NOMO-1 treated with dmso at 0.1 percent for 144 hours (cell line): ENCODE results near the gene ATRN.
"Not testable (repeated sequence)": the region's sequence is repeated elsewhere in the genome, so short reads cannot be mapped to it uniquely, and the experiment has no call there.

Source experiments
- DNase-seq: peaks from one replicate; lab custom pipeline; 2025; ENCODE audit not compliant: unreplicated experiment; lab: John Stamatoyannopoulos, UW

ATRN gene

GRCh38 chr20:3465301-3465700 lies 5.5 kb upstream of the ATRN start:
- DNase-seq: no peak

GRCh38 chr20:3470208-3470626 lies 601 bp upstream of the ATRN start:
- DNase-seq: no peak

GRCh38 chr20:3471397-3472021 lies 691 bp downstream of the ATRN start:
- DNase-seq: no peak

GRCh38 chr20:3472105-3472504 lies 1.3 kb downstream of the ATRN start:
- no peak for DNase-seq

GRCh38 chr20:3473324-3473723 lies 2.5 kb downstream of the ATRN start:
- DNase-seq: no peak

- DNase-seq: no peak
Measured at GRCh38 chr20:3473944-3474343, 3.1 kb downstream of the ATRN start.

- DNase-seq: not testable (repeated sequence)
Measured at GRCh38 chr20:3477003-3477860, 6.4 kb downstream of the ATRN start.

- no peak for DNase-seq
Measured at GRCh38 chr20:3477861-3478544, 7.2 kb downstream of the ATRN start.

GRCh38 chr20:3479025-3479424 lies 8.2 kb downstream of the ATRN start:
- DNase-seq: no peak

- no peak for DNase-seq
Measured at GRCh38 chr20:3479759-3480615, 9.2 kb downstream of the ATRN start.

- DNase-seq: no peak
Measured at GRCh38 chr20:3483309-3483708, 12.5 kb downstream of the ATRN start.

GRCh38 chr20:3483784-3484183 lies 13.0 kb downstream of the ATRN start:
- DNase-seq: no peak

- DNase-seq: no peak
Measured at GRCh38 chr20:3485913-3486312, 15.1 kb downstream of the ATRN start.

GRCh38 chr20:3486850-3487249 lies 16.0 kb downstream of the ATRN start:
- no peak for DNase-seq

GRCh38 chr20:3492669-3493068 lies 21.9 kb downstream of the ATRN start:
- DNase-seq: no peak

GRCh38 chr20:3494218-3494617 lies 23.4 kb downstream of the ATRN start:
- no peak for DNase-seq

GRCh38 chr20:3502878-3503277 lies 32.1 kb downstream of the ATRN start:
- DNase-seq: no peak

- DNase-seq: no peak
Measured at GRCh38 chr20:3505148-3505547, 34.3 kb downstream of the ATRN start.

- no peak for DNase-seq
Measured at GRCh38 chr20:3509064-3509463, 38.2 kb downstream of the ATRN start.

- no peak for DNase-seq
Measured at GRCh38 chr20:3510110-3510509, 39.3 kb downstream of the ATRN start.

GRCh38 chr20:3512239-3512638 lies 41.4 kb downstream of the ATRN start:
- DNase-seq: not testable (repeated sequence)
